CD4-positive, alpha-beta T cell treated with Interleukin-21 for 1 hour (primary cell): ENCODE measurements around the gene SULT2B1.
A peak's percentile ranks its signal among the peaks of the same experiment; 100 is the strongest.
"Not testable (repeated sequence)": the region's sequence is repeated elsewhere in the genome, so short reads cannot be mapped to it uniquely, and the experiment has no call there.

Experiments
- DNase-seq: peaks from one replicate; pipeline ENCODE4 v3.0.0-alpha.2; 2020

SULT2B1 gene

DNA sequence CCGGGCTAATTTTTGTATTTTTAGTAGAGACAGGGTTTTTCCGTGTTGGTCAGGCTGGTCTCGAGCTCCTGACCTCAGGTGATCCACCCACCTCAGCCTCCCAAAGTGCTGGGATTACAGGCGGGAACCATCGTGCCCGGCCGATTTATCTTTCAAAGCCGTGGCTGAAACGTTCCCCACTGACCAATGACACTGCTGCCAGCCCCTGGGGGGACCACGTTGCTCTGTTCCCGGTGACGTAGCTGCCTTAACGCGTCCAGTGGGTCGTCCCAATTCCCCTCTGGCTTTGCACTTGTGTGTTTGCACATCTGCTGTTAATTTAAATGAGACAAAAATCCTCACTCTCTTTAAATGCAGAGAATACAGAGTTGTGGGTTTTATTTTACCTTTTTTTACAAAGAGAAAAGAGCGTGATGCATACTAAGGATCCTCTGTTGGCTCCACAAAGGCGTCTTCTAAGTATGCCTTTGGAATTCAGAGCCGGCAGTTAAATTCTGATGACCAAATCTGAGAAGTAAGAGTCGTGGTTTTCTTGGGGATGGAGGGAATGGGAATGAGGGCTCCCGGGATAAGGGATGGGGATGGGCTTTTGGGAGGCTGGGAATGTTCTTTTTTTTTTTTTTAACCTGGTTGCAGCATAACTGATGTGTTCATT, 21.8 kb upstream of the SULT2B1 start:
- no peak for DNase-seq

DNA sequence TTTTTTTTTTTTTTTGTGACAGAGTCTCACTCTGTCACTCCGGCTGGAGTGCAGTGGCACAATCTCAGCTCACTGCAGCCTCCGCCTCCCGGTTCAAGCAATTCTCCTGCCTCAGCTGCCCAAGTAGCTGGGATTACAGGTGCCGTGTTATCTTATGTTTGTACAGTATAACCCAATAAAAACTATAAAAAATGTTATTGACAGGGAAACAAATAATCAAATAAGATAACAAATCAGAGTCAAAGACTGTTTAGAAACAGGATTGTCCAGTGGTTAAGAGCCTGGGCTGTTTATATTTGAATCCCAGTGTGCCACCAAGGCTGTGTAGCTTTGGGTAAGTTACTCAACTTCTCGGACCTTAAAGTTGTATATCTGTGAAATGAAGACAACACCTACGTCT, 21.2 kb upstream of the SULT2B1 start:
- no peak for DNase-seq

DNA sequence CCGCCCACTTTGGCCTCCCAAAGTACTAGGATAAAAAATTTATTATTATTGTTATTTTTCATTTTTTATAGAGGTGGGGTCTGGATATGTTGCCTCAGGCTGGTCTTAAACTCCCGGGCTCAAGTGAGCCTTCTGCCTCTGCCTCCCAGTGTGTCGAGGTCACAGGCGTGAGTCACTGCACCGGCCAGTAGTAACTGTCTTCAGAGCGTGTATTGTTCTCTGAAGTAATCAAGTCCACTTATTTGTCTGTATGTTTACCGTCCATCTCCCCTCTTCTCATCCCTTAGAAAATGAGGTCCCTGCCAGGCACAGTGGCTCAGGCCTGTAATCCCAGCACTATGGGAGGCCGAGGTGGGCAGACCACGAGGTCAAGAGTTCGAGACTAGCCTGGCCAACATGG, 18.2 kb upstream of the SULT2B1 start:
- no peak for DNase-seq

DNA sequence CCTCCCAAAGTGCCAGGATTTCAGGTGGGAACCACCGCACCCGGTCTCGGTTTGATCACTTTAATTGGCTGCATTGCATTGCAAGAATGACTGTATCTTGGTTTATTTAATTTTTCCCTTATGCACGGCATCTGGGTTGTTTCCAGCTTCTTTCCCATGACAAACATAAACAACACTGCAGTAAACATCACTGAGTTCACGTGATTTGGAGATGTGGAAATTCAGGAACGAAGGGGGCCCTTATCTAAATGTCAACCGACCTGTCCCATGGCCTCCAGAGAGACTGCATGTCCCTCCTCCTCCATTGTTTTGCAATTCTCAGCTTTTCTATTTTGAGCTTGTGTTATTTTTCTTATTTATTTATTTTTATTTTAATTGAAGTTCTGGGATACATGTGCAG, 14.4 kb upstream of the SULT2B1 start:
- no peak for DNase-seq

DNA sequence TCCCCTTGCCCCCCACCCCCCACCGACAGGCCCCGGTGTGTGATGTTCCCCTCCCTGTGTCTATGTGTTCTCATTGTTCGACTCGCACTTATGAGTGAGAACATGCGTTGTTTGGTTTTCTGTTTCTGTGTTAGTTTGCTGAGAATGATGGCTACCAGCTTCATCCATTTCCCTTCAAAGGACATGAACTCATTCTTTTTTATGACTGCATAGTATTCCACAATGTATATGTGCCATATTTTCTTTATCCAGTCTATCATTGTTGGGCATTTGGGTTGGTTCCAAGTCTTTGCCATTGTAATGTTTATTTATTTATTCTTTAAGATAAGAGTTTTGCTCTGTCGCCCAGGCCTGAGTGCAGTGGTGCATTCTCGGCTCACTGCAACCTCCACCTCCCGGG, 13.9 kb upstream of the SULT2B1 start:
- DNase-seq: not testable (repeated sequence)

DNA sequence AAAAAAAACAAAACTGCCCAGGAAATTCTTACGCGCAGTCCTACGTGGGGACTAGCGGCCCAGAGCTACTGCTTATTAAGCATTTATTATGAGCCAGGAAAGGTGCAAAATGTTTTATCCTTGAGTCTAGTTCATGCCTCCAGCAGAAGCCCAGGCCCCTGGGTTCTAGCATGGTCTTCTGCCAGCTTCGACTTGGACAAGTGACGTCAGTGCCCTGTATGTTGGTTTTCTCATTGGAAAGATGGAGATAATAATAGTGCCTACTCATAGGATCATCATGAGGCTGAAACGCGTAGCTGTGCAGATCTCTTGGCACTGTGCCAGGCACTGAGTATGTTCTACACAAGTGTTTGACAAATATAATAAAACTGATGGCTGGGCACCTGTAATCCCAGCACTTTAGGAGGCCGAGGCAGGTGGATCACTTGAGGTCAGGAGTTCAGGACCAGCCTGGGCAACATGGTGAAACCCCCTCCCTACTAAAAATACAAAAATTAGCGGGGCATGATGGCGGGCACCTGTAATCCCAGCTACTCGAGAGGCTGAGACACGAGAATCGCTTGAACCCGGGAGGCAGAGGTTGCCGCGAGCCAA, 12.4 kb upstream of the SULT2B1 start:
- no peak for DNase-seq

DNA sequence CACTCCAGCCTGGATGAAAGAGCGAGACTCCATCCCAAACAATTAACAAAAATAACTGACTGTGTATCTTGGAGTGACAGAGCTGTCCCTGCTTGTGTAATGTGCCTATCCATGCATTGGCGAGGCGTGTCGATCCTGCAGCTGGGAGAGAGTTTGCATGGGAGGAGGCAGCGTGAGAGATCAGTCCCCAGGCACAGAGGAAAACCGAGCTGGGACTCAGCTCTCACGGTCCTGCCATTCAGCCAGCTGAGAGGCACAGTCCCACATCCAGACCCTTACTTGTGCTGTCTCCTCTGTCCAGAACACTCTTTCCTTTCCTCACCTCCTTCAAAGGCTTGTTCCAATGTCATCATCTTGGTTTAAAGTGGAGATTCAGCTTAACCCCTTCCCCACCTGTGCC, 11.9 kb upstream of the SULT2B1 start:
- DNase-seq: no peak

DNA sequence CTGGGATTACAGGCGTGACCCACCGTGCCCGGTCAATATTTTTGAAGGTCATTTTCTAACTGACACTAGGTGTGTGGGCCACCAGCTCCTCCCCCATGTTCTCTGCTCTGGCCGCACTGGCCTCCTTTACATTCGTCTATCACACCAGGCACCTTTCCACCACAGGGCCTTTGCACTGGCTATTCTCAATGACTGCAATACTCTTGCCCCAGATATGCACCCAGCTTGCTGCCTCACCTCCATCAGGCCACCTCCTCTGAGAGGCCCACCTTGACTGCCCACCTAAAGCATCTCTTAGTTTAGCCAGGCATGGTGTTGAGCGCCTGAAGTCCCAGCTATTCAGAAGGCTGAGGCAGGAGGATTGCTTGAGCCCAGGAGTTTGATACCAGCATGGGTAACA, 10.2 kb upstream of the SULT2B1 start:
- no peak for DNase-seq

DNA sequence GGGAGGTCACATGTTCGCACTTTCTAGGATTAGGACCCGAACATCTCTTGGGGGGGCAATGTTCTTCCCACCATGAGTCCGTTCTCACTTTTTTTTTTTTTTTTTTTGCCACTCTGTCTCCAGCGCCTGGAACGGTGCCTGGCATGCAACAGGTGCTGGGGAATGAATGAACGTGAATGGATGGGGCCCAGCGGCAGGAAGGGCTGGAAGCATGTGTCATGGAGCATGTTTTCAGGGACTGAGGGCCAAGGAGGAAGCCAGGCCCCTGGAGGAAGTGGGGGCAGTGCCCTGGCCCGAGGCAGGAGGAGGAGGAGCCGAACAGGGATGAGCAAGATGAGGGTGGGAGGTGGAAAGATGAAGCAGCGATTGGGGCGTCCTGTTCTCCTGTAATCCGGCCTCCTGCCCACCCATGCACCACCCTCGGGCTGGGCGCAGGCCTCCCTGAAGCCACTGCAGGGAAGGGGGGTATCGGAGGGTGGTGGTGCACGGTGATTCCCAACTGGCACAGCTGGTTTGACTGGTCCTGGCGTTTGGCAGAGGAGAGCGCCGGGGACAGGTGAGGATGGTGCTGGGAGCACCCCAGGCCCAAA, 8.8 kb upstream of the SULT2B1 start:
- no peak for DNase-seq

DNA sequence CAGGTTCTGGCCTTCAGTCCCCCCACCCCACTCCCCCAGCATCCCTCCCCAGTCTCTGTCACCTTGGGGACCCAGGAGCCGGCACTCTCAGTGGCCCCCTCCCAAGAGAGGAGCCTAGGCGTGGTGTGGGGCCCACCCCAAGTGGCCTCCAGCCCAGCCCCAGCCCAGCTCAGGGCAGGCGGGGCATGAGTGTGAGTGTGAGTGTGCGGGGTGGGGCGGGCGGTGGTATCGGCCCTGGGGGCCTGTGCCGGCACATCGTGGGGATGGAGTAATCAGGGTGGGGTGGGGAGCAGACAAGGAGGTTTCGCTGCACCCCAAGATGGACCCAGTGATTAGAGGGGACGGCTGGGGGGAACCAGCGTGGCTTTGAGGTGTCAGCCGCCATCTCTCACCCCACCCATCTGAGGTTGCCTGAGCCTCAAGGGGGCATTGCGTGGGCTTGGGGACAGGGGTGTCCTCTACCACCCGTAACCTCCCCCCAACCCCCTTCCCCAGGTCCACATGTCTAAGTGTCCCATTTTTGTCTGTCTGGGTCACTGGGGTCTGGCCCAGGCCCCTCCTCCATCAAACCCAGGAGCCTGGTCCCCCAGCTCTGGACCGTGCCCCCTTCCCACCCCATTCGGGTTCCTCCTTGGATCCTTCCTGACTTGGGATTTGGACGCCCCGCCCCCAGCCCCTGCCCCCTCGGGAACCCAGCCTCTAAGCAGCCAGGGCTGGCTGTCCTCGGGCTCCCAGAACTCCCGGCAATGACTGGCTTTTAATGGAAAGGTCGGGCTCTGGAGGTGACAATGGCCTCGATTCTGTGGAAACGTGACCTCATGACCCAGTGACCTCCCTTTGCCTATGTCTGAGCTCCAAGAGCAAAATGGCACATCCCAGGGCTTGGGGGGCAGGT, 6.9 kb upstream of the SULT2B1 start:
- no peak for DNase-seq

DNA sequence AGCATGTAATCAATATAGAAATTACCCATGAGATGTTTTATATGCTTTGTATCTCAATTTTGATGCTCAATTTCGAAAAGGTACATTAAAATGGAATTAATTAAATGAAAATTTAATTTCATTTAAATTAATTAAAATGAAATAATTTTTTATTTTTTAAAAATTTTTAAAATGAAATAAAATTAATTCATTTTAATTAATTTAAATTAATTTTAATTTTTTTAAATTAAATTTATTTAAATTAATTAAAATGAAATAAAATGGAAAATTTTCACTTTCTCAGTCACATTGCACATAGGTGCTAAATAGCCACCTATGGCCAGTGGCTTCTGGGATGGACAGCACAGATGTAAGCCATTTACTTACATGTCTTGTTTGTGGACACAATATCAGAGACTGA, 4.2 kb upstream of the SULT2B1 start:
- DNase-seq: no peak

DNA sequence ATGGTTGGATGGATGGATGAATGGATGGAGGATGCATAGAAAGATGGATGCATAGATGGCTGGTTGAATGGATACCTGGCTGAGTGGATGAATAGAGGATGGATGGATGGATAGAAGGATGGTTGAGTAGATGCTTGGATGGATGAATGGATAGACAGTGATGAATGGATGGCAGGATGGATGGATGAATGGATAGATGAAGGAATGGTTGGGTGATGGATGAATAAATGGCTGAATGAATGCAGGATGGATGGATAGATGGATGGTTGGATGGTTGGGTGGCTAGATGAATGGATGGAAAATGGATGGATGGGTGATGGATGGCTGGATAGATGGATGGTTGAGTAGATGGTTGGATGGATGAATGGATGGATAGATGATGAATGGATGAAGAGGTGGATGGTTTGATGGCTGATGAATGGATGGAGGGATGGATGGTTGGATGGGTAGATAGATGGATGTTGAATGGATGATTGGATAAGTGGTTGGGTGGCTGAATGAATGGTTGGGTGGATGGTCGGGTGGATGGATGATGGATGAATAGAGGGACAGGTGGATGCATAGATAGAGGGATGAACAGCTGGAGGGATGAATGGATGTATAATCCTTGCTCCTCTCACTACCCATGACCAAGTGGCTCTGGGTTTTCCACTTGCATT, 3.6 kb upstream of the SULT2B1 start:
- no peak for DNase-seq

DNA sequence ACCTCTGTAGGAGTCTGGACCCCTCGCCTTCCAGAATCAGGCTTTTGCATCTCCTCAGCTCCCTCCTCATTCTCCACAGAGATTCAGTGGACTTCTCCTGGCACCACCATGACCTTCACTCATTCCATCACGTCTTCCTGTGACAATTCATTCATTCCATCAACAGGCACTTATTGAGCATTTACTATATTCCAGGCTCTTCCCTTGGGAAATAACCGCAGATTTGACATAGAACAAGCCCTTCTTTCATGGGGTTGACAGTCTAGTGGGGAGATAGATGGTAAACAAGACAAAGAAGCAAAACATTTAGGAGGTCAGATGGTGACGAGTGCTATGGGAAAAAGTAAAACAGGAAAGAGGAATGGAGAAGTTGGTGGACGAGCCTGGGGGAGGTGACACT, 2.6 kb upstream of the SULT2B1 start:
- no peak for DNase-seq

DNA sequence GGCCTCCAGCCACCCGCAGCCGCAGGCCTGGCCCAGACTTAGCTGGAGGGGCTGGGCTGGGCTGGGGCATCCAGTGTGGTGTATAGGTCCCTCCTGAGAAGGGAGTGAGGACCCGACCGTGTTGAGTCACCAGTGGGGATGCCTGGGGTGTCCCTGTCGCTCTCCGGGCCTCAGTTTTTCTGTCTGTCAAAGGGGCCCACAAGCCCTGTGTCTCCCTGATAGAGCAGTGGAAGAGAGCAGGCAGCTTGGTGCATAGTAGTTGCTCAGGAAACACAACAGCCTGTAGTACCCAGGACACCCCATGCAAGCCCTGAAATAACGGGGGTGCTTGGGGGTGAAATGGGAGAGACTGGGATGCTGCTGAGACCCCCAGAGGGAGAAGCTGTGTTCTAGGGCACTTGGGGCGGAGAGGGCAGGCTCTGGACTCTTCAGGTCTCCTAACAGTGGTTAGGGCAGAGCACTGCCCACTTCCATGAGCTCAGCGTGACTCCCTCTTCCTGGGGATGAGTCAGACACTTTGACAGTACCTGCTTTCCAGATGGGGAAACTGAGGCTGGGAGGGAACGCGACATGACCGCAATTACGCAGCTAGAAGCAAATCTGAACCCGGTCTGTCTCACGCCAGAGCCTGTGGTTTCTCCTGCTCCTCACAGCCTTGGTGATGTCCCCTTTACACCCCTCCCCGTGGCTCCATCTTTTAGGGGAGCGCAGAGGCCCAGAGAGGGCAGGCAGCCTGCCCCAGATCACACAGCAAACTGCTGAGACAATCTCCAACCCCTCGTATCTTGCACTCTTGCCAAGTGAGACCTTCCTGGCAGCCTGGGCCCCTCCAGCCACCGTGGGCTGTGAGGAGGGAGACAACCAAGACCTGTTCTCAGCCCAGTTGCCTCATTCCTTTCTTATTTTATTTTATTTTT, 692 bp downstream of the SULT2B1 start:
- DNase-seq: no peak

DNA sequence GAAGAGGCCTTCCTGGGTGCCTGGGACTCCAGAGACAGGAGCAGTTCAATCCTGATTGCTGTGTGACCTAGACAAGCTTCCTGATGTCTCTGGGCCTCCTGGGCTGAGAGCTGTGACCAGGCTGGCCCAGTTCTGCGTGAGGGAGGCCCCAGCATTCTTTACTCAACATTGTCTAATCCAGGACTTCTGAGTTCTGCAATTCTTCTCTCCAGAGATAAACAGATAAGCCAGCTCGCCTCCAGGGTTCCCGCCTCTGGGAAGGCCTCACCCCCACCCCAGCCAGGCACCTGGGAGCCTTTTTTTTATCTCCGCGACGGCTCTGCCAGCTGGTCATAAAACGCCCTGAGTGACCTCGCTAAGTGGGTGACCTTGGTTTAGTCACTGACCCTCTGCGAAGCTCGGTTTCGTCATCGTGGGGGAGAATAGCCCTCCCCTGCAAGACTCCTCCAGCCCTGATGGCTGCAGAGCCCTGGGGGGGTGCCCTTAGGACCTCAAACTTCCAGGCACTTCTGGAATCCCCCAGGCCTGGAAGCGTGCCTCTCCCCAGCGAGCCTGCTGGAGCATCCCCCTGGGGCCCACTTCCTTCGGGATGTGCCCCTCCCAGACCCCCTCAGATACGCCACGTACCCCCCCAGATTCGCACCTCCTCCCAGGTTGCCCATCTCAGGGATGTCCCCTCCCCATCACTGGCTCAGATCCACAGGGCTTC, 1.9 kb downstream of the SULT2B1 start:
- DNase-seq: no peak

DNA sequence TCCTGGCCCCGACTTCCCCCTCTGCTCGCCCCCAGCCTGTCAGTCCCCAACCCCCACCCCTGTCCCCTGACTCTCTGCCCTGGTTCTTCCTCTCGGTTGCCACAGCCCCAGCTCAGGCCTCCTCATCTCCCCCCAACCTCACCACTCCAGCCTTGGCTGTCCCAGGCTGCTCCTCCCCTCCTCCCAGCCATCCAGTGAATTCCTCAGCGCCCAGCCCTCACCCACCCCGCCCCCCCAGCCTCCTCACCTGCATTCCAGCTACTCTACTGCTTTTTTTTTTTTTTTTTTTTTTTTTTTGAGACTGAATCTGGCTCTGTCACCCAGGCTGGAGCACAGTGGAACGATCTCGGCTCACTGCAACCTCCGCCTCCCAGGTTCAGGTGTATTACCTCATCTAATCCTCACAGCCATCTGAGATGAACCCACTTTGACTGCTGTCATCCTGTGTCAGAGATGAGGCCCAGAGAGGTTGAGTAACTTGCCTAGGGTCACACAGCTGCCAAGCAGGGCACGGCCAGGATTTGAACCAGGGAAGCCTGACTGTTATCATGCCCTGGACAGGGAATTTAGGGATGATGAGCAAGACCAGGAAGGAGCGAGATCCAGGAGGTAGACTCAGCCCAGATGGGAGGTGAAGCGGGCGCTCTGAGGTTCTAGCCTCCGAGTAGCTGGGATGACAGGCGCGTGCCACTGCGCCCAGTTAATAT, 2.6 kb downstream of the SULT2B1 start:
- DNase-seq: no peak

DNA sequence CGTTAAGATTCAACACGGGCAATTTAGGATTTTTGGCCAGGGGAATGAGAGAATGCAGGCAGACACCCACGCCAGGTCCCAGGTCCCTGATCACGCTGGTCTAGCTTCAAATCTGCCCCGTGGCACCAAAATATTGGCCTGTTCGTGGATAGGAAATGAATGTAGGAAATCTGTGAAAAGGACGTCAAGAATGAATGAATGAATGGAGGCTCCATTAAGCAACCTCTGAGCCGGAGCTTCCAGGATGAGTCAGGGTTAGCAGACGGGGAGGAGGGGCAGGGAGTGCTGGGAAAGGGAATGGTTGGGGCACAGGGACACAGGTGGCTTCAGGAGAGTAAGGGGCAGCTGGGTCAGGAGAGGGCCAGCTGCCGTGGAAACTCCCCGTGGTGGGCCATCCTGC, 4.2 kb downstream of the SULT2B1 start:
- DNase-seq: no peak

DNA sequence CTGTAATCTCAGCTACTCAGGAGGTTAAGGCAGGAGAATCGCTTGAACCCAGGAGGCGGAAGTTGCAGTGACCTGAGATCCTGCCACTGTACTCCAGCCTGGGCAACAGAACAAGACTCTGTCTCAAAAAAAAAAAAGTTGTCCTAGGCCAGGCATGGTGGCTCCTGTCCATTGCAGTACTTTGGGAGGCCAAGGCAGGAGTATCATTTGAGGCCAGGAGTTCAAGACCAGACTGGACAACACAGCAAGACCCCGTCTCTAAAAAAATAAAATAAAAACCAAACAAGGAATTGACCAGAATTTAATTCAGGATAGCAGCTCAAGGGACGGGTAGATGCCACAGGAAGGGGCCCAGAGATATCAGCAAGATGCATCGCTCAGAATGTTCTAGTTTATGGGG, 4.9 kb downstream of the SULT2B1 start:
- no peak for DNase-seq

DNA sequence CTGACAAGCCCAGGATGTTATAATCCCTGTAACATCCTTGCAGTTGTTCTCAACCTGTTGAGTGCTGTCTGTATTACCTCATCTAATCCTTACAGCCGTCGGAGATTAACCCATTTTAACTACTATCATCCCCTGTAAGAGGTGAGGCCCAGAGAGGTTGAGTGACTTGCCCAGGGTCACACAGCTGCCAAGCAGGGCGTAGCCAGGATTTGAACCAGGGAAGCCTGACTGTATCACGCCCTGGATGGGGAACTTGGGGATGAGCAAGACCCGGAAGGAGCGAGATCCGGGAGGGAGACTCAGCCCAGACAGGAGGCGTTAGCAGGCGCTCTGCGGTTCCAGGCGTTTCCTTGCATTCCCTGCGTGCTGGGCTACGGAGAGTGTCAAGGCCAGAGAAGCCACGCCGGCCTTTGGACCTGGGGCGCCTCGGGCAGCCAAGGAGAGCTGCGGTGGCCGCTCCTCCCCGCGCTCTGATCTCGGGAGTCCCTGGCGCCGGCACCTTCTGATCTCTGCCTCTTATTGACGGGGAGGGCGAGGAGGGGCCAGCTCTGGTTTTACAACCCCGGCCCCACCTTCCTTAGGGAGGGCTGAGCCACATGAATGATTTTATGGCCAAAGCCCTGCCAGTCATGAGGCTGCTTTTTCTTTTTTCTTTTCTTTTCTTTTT, 6.2 kb downstream of the SULT2B1 start:
- DNase-seq: no peak

DNA sequence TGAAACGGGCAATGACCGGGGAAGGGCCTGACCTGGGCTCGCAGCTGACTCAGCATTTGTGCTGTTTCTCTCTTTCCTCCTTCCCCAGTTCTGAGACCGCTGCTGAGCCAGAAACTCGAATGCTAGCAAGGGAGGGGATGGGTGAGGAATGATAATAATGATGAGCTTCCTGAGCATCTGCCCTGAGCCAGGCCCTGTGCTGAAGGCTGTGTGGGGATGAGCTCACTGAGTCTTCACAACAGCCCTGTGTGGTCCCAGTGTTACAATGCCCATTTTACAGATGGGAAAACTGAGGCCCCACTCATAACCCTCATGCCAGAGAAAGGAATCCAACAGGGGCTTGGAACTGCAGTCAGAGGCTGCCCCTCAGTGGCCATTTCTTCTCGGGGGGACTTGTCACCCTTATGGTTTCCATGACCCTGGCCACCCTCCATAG, 8.1 kb downstream of the SULT2B1 start:
- DNase-seq: peak; percentile 6
